GM18499 (cell line): ENCODE results near the gene CLEC20A.
"Not testable (repeated sequence)": the region's sequence is repeated elsewhere in the genome, so short reads cannot be mapped to it uniquely, and the experiment has no call there.

Experiments used
- ATAC-seq: cut with Tn5 transposase; IDR thresholded peaks from one replicate; pipeline ENCODE4 v1.9.1; 2021; ENCODE audit warnings: moderate number of reproducible peaks; ENCODE audit not compliant: insufficient read depth, unreplicated experiment

The CLEC20A gene

DNA sequence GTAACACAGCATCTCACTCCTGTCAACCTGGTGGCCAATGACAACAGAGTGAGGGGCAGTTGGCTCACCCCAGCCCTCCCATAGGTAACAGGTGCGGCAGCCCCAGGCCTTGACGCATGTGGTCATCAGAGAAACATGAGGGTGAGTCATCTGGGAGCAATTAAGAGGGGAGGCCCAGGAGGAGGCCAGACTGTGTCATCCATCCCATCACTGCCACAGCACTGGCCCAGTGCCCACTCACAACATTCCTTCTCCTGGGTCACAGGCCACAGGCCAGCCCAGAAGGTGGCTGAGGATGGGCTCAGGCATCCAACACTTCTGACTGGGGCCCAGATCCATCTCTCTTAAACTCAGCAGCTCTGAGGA is 33.3 kb upstream of the CLEC20A start:
- ATAC-seq: no peak

GRCh38 chr1:178529364-178530036 is 32.7 kb upstream of the CLEC20A start:
- no peak for ATAC-seq

DNA sequence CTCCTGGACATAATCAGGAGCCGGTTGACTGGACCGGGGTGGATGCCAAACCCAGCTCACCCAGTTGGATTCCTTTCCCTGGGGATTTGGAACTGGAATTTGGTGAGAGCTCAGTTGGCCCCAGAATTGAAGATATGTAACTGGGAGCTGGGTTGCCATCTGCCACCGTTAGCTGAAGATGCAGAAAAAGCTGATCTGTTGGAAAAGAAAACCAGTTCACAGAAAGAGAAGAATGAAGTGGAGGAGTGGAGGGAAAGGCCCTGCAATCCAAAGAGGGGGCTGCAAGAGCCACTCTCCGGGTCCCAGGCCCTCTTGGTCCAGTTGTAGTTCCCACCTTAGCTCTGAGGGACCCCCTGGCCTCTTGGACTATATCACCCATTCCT is 32.2 kb upstream of the CLEC20A start:
- no peak for ATAC-seq

DNA sequence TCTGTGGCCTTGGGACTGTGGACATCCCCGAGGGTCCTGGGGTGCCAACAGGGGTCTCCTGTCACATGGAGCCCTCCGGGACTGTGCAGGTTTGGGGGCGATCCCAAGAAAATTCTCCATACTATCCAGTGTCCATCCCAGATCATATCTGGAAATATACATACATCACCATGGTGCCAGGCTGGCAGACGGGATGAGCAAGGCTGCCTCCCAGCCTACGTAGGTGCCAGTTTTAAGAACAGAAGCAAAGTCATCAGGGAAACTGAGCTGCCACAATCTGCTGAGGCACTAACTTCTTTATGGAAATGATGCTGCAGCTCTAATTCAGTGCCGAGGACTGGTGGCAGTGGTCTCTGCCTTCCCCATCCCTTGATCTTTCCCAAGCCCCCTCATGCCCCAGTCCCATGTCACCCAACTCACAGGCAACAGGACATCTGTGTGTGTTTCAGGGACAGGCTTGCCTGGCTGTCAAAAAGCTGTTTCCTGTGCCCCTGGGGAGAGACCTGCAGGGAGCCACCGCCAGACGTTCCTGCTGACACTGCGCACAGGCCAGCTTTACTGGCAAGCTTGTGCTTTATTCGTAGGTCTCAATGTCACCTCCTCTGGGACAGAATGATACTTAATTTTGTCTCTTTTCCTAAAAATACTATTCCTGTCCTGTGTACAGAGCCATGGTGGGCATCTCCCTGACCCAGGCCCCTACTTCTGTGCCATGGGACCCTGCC is 31.6 kb upstream of the CLEC20A start:
- ATAC-seq: no peak

GRCh38 chr1:178527117-178527516 is 30.4 kb upstream of the CLEC20A start:
- ATAC-seq: no peak

DNA sequence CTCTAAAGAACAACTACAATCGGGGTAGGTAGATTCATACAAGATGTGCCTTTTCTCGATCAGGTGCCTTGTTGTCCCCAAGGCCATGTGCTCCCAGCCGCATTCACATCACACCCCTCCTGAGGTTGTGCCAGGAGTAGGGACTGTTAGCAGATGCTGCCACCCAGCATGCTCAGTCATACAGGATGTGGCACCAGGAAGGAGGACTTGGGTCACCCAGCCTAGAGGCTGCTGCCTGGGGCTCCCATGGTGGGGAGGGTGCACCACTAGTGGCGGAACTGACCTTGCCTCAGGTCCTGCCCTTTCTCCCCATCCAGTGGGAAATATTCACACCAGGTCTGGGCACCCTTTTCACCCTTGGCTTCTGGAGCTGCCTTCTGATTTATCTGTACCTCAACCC is 24.5 kb upstream of the CLEC20A start:
- no peak for ATAC-seq

DNA sequence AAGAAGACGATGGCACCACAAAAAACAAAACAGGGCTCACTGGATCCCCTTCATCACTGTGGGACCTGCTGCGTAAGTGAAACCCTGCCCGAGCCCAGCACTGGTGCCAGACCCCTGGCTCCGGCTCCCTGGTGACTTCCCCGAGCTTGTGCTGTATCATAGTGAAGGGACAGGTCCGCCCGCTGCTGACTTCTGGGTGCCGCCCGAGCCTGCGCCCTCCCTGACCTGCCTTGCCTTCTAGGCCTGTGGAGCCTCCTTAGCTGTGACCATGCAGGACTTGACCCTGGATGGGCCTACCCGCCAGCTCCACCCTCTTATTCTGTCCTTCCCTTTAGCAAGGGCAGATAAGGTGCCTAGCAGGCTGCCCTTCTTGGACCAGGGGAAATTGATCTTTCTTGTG is 24.0 kb upstream of the CLEC20A start:
- no peak for ATAC-seq

DNA sequence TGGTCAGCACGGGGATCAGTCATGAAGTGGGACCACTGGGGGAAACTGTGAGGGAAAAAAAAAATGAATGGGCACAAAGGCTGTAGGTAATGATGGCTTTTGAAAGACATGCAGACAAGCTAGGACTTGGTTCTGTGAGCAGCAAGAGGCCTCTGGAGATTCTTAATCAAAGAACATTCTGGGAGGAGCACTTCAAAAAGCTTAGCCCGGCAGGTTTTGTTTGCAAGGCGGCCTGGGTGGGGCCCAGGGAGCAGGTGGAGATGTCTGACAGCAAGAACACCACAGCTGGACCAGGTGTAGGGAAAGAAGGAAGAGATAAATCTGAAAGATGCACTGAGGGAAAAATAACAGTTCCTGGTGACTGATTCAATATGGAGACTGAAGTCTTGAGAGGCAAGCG is 22.1 kb upstream of the CLEC20A start:
- ATAC-seq: no peak

- ATAC-seq: no peak
Observed at GRCh38 chr1:178516110-178516509, 19.3 kb upstream of the CLEC20A start.

- no peak for ATAC-seq
Observed at GRCh38 chr1:178513278-178513983, 16.7 kb upstream of the CLEC20A start.

- no peak for ATAC-seq
Observed at GRCh38 chr1:178512566-178513277, 16.0 kb upstream of the CLEC20A start, which contains the start of gene TEX35. TSS of gene TEX35 (plus strand) at chr1:178513109. CDS start at chr1:178513189, 80 bp downstream.

GRCh38 chr1:178510155-178510554 is 13.4 kb upstream of the CLEC20A start:
- no peak for ATAC-seq

DNA sequence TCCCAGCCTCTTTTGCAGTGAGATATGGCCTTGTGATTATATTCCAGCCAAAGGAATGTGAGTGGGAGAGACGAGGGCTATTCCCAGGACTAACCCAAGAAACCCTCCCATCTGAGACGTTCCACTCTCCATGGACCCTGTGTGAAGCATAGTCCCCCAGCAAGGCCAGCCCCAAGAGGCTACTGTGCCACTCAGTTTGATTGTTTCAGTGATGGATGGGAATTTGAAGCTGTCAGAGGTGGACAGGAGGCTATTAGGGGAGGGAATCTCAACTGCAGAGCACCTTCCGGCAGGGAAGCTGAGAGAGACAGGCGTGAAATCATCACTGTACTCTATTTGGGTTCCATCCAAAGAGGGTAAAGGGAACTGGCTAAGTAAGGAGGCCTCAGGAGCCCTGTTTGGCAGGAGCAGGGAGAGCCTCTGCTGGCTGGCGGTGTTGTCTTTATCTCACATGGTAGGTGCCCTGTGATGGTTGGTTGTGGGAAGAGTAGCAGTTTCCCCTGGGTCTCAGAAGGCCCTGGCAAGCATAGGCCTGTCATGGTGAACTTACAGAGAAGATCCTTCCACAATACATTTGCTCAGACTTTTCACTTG is 12.7 kb upstream of the CLEC20A start:
- no peak for ATAC-seq

DNA sequence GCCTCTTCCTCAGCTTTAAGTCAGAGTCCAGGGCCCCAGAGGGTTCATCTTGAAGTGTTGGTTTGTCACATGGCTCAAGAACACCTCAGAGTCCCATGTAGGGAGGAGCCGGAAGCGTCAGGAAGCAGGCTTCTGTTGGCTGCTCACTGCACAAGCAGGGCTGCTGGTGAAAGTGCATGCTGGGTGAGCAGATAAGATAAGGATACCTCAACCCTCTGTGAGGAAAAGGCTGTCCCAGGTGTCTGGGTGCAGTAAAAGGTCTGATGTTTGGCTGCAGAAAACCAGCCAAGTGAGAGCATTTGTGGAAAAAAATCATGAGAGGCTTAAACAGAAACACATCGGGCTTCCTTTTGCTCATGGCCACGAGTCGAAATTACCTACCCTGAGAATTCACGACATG is 9.9 kb upstream of the CLEC20A start:
- ATAC-seq: no peak

DNA sequence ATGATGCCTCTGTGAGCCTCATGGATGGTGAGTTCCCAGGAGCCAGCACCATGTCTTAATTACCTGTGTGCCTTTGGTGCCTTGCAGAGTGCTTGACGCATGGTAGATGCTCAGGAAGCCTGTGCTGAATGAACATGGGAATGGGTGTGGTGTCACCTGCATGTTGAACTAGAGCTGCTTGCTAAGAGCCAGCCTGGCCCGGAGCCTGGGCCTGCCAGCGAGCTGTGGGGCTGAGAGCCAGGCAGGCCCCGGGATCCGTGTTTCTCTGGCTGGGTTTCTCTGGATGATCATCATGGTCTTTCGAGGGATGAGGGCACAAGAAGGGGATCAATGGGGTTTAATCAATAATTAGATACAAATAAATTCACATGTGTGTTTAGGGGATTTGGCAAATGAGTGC is 9.4 kb upstream of the CLEC20A start:
- ATAC-seq: no peak

DNA sequence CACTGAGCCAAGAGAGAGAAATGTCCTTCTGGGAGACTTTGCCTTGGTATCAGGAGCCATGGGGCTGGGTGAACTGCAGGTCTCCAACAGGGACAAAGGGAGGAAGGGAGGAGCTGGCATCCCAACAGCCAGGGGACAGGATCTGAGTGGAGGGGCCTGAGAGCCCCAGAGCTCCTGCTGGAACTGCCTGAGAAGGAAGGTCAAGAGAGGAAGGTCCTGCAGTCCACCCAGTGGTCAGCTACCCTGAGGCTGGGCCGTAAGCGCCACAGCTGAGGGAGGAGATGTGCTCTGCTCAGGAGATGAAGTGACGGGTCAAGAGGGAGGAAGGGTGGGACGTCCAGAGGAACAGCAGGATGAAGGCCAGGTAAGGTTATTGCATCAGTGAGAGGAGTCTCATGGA is 7.5 kb upstream of the CLEC20A start:
- no peak for ATAC-seq

- no peak for ATAC-seq
Observed at GRCh38 chr1:178503849-178504248, 7.1 kb upstream of the CLEC20A start.

DNA sequence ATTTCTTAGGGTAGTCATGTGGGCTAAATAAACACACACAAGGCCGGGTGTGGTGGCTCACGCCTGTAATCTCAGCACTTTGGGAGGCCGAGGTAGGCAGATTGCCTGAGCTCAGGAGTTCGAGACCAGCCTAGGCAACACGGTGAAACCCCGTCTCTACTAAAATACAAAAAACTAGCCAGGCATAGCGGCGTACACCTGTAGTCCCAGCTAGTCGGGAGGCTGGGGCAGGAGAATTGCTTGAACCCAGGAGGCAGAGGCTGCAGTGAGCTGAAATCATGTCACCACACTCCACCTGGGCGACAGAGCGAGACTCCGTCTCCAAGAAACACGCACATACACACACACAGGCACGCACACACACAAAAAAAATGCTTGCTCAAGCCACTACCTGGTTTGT is 6.6 kb upstream of the CLEC20A start:
- ATAC-seq: not testable (repeated sequence)

DNA sequence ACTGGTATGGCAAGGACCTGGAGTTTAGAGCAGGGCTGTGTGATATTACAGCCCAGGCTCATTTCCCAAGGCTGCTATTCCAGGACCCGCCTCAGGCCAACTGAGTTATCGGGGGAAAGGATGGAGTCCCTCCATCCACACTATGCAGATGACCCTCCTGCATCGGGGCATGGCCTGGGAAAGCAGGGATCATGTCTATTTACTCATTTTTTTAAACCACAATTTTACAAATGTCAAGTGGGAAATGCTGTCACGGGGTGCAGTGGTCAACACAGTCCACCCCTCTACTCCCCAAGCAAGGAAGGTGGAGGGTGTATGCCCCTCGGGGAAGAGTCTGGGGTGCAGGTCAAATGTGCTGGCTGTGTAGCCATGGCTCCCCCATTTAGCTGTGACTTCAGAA is 6.1 kb upstream of the CLEC20A start:
- ATAC-seq: no peak

- no peak for ATAC-seq
Observed at GRCh38 chr1:178502330-178502714, 5.6 kb upstream of the CLEC20A start.
